ENCODE data around the gene YKT6. TPM values are rescaled to one million over a fixed set of nuclear protein-coding genes. Genes with fewer than 3 reads are reported as not detected.
A peak's percentile ranks its signal among the peaks of the same experiment; 100 is the strongest.

The YKT6 gene
- total RNA-seq, 1 donor from 2014 or later: 89.5 TPM

- peaks cover 11% of the 10 kb centered on the region for H3K4me1 Mint-ChIP-seq (ENCODE audit: unreplicated experiment)
- no peak overlapping the region for H3K4me3 Mint-ChIP-seq (ENCODE audit: unreplicated experiment)
- H3K9me3 Mint-ChIP-seq (ENCODE audit: unreplicated experiment): no peaks in the 10 kb centered on the region
- no peaks in the 10 kb centered on the region for H3K27me3 Mint-ChIP-seq (ENCODE audit: unreplicated experiment)
- H3K36me3 Mint-ChIP-seq (ENCODE audit: unreplicated experiment): no peaks in the 10 kb centered on the region
- TF ChIP-seq CTCF (IDR thresholded peaks at IDR 0.05): no peak
- no peak overlapping the region for H3K27ac Mint-ChIP-seq (ENCODE audit: unreplicated experiment)
- DNase-seq (ENCODE audit: extremely low spot score, unreplicated experiment): no peak
Observed at GRCh38 chr7:44257213-44257612, 56.4 kb downstream of the YKT6 start.

GRCh38 chr7:44257618-44258422, 57.0 kb downstream of the YKT6 start:
- Mint-ChIP-seq H3K27ac (ENCODE audit: unreplicated experiment) (peak overlapping the region; percentile 27), H3K27me3 (ENCODE audit: unreplicated experiment) (no peaks in the 10 kb centered on the region), H3K9me3 (ENCODE audit: unreplicated experiment) (no peaks in the 10 kb centered on the region), H3K36me3 (ENCODE audit: unreplicated experiment) (no peaks in the 10 kb centered on the region), H3K4me1 (ENCODE audit: unreplicated experiment) (peaks cover 11% of the 10 kb centered on the region), H3K4me3 (ENCODE audit: unreplicated experiment) (no peak overlapping the region)
- no peak for DNase-seq (ENCODE audit: extremely low spot score, unreplicated experiment)
- TF ChIP-seq CTCF (IDR thresholded peaks at IDR 0.05): no peak

- no peak for DNase-seq (ENCODE audit: extremely low spot score, unreplicated experiment)
- TF ChIP-seq CTCF (IDR thresholded peaks at IDR 0.05): no peak
- Mint-ChIP-seq H3K4me3 (ENCODE audit: unreplicated experiment) (no peak overlapping the region), H3K27me3 (ENCODE audit: unreplicated experiment) (no peaks in the 10 kb centered on the region), H3K27ac (ENCODE audit: unreplicated experiment) (no peak overlapping the region), H3K4me1 (ENCODE audit: unreplicated experiment) (peaks cover 11% of the 10 kb centered on the region), H3K9me3 (ENCODE audit: unreplicated experiment) (no peaks in the 10 kb centered on the region), H3K36me3 (ENCODE audit: unreplicated experiment) (no peaks in the 10 kb centered on the region)
Observed at GRCh38 chr7:44258423-44258760, 57.6 kb downstream of the YKT6 start.

- H3K27me3 Mint-ChIP-seq (ENCODE audit: unreplicated experiment): no peaks in the 10 kb centered on the region
- TF ChIP-seq CTCF (IDR thresholded peaks at IDR 0.05): no peak
- H3K4me3 Mint-ChIP-seq (ENCODE audit: unreplicated experiment): no peak overlapping the region
- no peak for DNase-seq (ENCODE audit: extremely low spot score, unreplicated experiment)
- no peak overlapping the region for H3K27ac Mint-ChIP-seq (ENCODE audit: unreplicated experiment)
- H3K4me1 Mint-ChIP-seq (ENCODE audit: unreplicated experiment): peaks cover 11% of the 10 kb centered on the region
- no peaks in the 10 kb centered on the region for H3K9me3 Mint-ChIP-seq (ENCODE audit: unreplicated experiment)
- H3K36me3 Mint-ChIP-seq (ENCODE audit: unreplicated experiment): no peaks in the 10 kb centered on the region
Observed at GRCh38 chr7:44258865-44259546, 58.2 kb downstream of the YKT6 start.
